ENCODE data around the gene CNTN4.

- TF ChIP-seq CTCF (IDR thresholded peaks at IDR 0.05) (no peak), ZBTB43 (CRISPR knock-in tag; IDR thresholded peaks at IDR 0.05) (no peak), ZNF512 (CRISPR knock-in tag; IDR thresholded peaks at IDR 0.05; ENCODE audit: borderline replicate concordance) (no peak), CBFB (CRISPR knock-in tag; IDR thresholded peaks at IDR 0.05; ENCODE audit: low read depth) (no peak), ELF4 (CRISPR knock-in tag; IDR thresholded peaks at IDR 0.05; ENCODE audit: low read depth) (no peak), USF2 (CRISPR knock-in tag; IDR thresholded peaks at IDR 0.05) (no peak), GRHL2 (CRISPR knock-in tag; IDR thresholded peaks at IDR 0.05; ENCODE audit: insufficient replicate concordance, severe bottlenecking) (no peak), SP1 (CRISPR knock-in tag; conservative IDR thresholded peaks at IDR 0.05) (no peak), ZNF121 (CRISPR knock-in tag; IDR thresholded peaks at IDR 0.05) (no peak), MAX (CRISPR knock-in tag; IDR thresholded peaks at IDR 0.05) (no peak), USF1 (CRISPR knock-in tag; IDR thresholded peaks at IDR 0.05) (no peak), E2F5 (CRISPR knock-in tag; IDR thresholded peaks at IDR 0.05) (no peak), AFF4 (CRISPR knock-in tag; IDR thresholded peaks at IDR 0.05; ENCODE audit: borderline replicate concordance) (no peak), ARID4B (CRISPR knock-in tag; IDR thresholded peaks at IDR 0.05; ENCODE audit: borderline replicate concordance) (no peak)
Observed at GRCh38 chr3:2950159-2950558, 851.5 kb downstream of the CNTN4 start.
